ENCODE results near the gene EFCAB3.
"Not testable (repeated sequence)": the region's sequence is repeated elsewhere in the genome, so short reads cannot be mapped to it uniquely, and the experiment has no call there.

DNA sequence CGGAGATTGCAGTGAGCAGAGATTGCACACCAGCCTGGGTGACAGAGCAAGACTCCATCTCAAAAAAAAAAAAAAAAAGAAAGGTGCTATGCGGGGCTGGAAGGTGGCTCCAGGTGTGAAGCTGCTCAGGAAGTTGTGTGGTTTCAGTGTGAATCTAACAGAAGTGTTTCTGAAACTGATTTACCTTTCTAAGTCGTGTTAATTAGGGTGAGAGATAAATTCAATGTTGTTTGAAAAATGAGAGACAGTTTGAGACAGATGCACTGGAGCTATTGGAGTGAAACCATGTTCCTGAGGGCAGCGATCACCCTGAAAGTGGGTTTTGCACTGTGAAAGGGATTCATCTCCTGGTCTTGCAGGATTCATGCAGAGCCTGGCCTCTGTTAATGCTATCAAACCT lies 73.3 kb downstream of the EFCAB3 start:
- TF ChIP-seq CTCF, POLR2A (IDR thresholded peaks at IDR 0.05): not testable (repeated sequence)
